Hepatocyte (in vitro differentiated cells): ENCODE data around the gene TIAM1. TPM values are rescaled to one million over a fixed set of nuclear protein-coding genes. Genes with fewer than 3 reads are reported as not detected.

Experiments
- DNase-seq: peaks from one replicate; pipeline ENCODE4 v3.0.0-alpha.2; 2016; ENCODE audit warnings: low spot score
- H2AFZ ChIP-seq: fragments of 200-600 bp; sonication (generic); 2 replicates; pipeline ENCODE4 v1.6.0; 2016; ENCODE audit warnings: antibody characterized with exemption, mild to moderate bottlenecking
- H3K27ac ChIP-seq: fragments of 200-600 bp; sonication (generic); 2 replicates; pipeline ENCODE4 v1.5.1; 2016; ENCODE audit warnings: mild to moderate bottlenecking
- H3K27me3 ChIP-seq: fragments of 200-600 bp; sonication (generic); 2 replicates; pipeline ENCODE4 v1.6.1; 2016
- H3K36me3 ChIP-seq: fragments of 200-600 bp; sonication (generic); replicated peaks from 2 replicates; pipeline ENCODE4 v1.5.1; 2016; ENCODE audit warnings: low read depth; ENCODE audit not compliant: insufficient read depth
- H3K4me1 ChIP-seq: fragments of 200-600 bp; sonication (generic); 2 replicates; pipeline ENCODE4 v1.5.1; 2016; ENCODE audit warnings: mild to moderate bottlenecking, moderate library complexity; ENCODE audit not compliant: insufficient read depth
- H3K4me2 ChIP-seq: fragments of 200-600 bp; sonication (generic); 2 replicates; pipeline ENCODE4 v1.6.0; 2016
- H3K4me3 ChIP-seq: fragments of 200-600 bp; sonication (generic); 2 replicates; pipeline ENCODE4 v1.5.1; 2016; ENCODE audit warnings: mild to moderate bottlenecking
- H3K79me2 ChIP-seq: fragments of 200-600 bp; sonication (generic); 2 replicates; pipeline ENCODE4 v1.6.0; 2017; ENCODE audit warnings: mild to moderate bottlenecking
- H3K9me2 ChIP-seq: fragments of 200-600 bp; sonication (generic); replicated peaks from 2 replicates; pipeline ENCODE4 v1.6.0; 2017; ENCODE audit warnings: mild to moderate bottlenecking; ENCODE audit not compliant: insufficient read depth
- H3K9me3 ChIP-seq: fragments of 200-600 bp; sonication (generic); 2 replicates; pipeline ENCODE4 v1.5.1; 2016; ENCODE audit warnings: low read depth, mild to moderate bottlenecking
- H4K20me1 ChIP-seq: fragments of 200-600 bp; sonication (generic); 2 replicates; pipeline ENCODE4 v1.6.0; 2016; ENCODE audit warnings: mild to moderate bottlenecking; ENCODE audit not compliant: insufficient read depth, poor library complexity, severe bottlenecking
- EZH2 ChIP-seq: fragments of 200-600 bp; sonication (generic); IDR thresholded peaks from 2 replicates; pipeline ENCODE4 v1.6.1; 2016; ENCODE audit warnings: antibody characterized with exemption, mild to moderate bottlenecking, borderline replicate concordance
- EZH2phosphoT487 ChIP-seq: fragments of 200-600 bp; sonication (generic); IDR thresholded peaks from one replicate; pipeline ENCODE4 v1.6.1; 2018; ENCODE audit warnings: antibody characterized with exemption, mild to moderate bottlenecking, low read depth, moderate library complexity; ENCODE audit not compliant: unreplicated experiment, severe bottlenecking
- WGBS: methylation state at CpG from one replicate; pipeline ENCODE4 v1.1.6; 2016; ENCODE audit warnings: low lambda C conversion rate; ENCODE audit errors: missing lambda C conversion rate; 5-methylcytosine and 5-hydroxymethylcytosine counted together
- polyA plus RNA-seq: library from polyadenylated mRNA; unstranded; fragments of >200 nt; fragmentation: Nextera tagmentation; extraction: Ambion mirVana; gene quantifications from 2 replicates; pipeline ENCODE4 v1.2.1, GENCODE V29; 2016
- total RNA-seq: library from RNA; depleted of rRNA; stranded (reverse); fragments of >200 nt; gene quantifications from 2 replicates; pipeline ENCODE4 v1.2.3, GENCODE V29; 2014
- TF ChIP-seq, protein P1 (sequence below): fragments of 200-600 bp; sonication (generic); IDR thresholded peaks from 2 replicates; pipeline ENCODE4 v1.5.1; 2016; ENCODE audit warnings: antibody characterized with exemption, mild to moderate bottlenecking; ENCODE audit not compliant: poor library complexity

Gene TIAM1
- total and polyA plus RNA-seq, 2 experiments from 2014 or later = 8.8 TPM

DNA sequence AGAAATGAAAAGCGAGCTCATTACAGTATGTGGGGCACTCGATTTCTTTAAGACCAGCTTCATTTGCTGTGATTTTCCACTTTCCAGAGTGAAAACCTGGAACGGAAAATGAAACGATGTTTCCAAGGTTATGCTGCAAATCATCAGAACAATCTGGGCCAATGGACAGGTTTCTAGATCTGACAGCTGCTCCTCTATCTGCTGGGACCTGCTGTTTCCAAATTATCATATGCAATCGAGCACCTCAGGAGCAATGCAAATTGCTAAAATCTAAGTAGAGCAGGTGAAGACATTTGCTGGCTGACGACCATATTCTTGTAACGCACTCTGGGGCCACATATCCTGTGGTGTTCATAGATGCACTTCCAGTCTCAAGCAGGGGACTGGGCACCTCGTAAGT, 39.7 kb upstream of the TIAM1 start:
- no peaks in the 10 kb centered on the region for H3K4me1 ChIP-seq
- H4K20me1 ChIP-seq = no peaks in the 10 kb centered on the region
- no peak overlapping the region for H3K27ac ChIP-seq
- H3K79me2 ChIP-seq = no peaks in the 10 kb centered on the region
- H3K36me3 ChIP-seq = no peaks in the 10 kb centered on the region
- H3K4me3 ChIP-seq = no peak overlapping the region
- H3K9me3 ChIP-seq = no peaks in the 10 kb centered on the region
- WGBS = 92% methylated on average over 8 of the region's 8 CpGs
- H3K9me2 ChIP-seq = no peaks in the 10 kb centered on the region
- TF ChIP-seq, protein P1, sequence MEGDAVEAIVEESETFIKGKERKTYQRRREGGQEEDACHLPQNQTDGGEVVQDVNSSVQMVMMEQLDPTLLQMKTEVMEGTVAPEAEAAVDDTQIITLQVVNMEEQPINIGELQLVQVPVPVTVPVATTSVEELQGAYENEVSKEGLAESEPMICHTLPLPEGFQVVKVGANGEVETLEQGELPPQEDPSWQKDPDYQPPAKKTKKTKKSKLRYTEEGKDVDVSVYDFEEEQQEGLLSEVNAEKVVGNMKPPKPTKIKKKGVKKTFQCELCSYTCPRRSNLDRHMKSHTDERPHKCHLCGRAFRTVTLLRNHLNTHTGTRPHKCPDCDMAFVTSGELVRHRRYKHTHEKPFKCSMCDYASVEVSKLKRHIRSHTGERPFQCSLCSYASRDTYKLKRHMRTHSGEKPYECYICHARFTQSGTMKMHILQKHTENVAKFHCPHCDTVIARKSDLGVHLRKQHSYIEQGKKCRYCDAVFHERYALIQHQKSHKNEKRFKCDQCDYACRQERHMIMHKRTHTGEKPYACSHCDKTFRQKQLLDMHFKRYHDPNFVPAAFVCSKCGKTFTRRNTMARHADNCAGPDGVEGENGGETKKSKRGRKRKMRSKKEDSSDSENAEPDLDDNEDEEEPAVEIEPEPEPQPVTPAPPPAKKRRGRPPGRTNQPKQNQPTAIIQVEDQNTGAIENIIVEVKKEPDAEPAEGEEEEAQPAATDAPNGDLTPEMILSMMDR = no peak
- no peak for TF ChIP-seq EZH2phosphoT487
- TF ChIP-seq EZH2 = no peak
- H3K4me2 ChIP-seq = no peak overlapping the region
- DNase-seq = no peak
- no peaks in the 10 kb centered on the region for H3K27me3 ChIP-seq
- no peak overlapping the region for H2AFZ ChIP-seq

DNA sequence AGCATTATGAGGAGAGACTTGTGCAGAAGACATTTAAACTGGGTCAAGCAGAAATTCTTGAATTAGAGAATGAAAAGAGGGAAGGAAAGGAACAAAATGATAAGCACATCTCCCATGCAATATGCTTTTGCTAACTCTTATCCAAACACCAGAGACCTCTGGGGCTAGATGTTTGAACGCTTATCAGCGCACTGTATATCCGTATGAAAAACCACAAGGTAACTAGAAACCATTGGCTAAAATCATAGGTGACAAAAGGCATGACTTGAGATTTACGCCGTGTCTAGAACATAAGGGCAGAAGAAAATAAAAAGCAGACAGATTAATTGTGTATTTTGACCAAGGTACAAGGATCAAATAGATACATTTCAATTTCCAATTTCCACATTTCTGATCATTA, 38.0 kb upstream of the TIAM1 start:
- Histone ChIP-seq H3K27me3 (no peaks in the 10 kb centered on the region), H3K79me2 (no peaks in the 10 kb centered on the region), H3K4me3 (no peak overlapping the region), H3K4me2 (no peak overlapping the region), H3K4me1 (no peaks in the 10 kb centered on the region), H3K9me3 (no peaks in the 10 kb centered on the region), H4K20me1 (no peaks in the 10 kb centered on the region), H3K9me2 (no peaks in the 10 kb centered on the region), H2AFZ (no peak overlapping the region), H3K36me3 (no peaks in the 10 kb centered on the region), H3K27ac (no peak overlapping the region)
- DNase-seq = no peak
- TF ChIP-seq EZH2 (no peak), EZH2phosphoT487 (no peak)
- TF ChIP-seq, protein P1 = no peak
- WGBS = 82% methylated on average over 5 of the region's 5 CpGs

DNA sequence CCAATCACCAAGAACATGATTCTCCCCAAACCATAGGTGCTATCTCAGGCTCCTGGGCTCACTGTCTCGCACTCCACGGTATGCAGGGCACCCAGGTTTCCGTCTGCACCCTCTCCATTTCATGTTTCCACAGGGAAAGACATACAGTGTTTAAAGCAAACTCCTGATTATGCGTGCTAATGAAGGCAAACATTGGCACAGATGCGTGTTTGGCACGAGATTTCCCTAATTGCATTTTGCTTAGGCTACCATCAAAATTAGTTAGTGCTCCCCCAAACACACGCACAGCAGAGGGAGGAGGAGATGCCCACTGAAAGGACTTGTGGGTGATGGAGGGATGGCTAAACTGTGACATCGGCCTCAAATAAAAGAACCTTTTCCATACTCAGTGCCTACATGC, 32.2 kb upstream of the TIAM1 start:
- no peak overlapping the region for H3K4me3 ChIP-seq
- H3K27me3 ChIP-seq = no peaks in the 10 kb centered on the region

More for the DNA sequence above, 32.2 kb upstream of the TIAM1 start:
- DNase-seq = no peak
- H3K4me1 ChIP-seq = peaks cover 5% of the 10 kb centered on the region
- no peaks in the 10 kb centered on the region for H3K36me3 ChIP-seq
- H3K79me2 ChIP-seq = no peaks in the 10 kb centered on the region
- H3K9me3 ChIP-seq = no peaks in the 10 kb centered on the region
- no peak overlapping the region for H3K27ac ChIP-seq
- no peaks in the 10 kb centered on the region for H4K20me1 ChIP-seq
- H2AFZ ChIP-seq = no peak overlapping the region
- WGBS = 94% methylated on average over 8 of the region's 8 CpGs
- no peaks in the 10 kb centered on the region for H3K9me2 ChIP-seq
- TF ChIP-seq, protein P1 = no peak
- TF ChIP-seq EZH2phosphoT487 (no peak), EZH2 (no peak)
- no peak overlapping the region for H3K4me2 ChIP-seq
